Trophoblast cell (in vitro differentiated cells and primary cell): ENCODE results near the gene MT1H.
A peak's percentile ranks its signal among the peaks of the same experiment; 100 is the strongest.

Experiments
- DNase-seq, 2 donors: peaks; one replicate each; pipeline ENCODE4 v3.0.0-alpha.2; 2016
- H2AFZ ChIP-seq: 2 replicates; pipeline ENCODE4 v1.6.1; 2013; ENCODE audit warnings: low read length, moderate library complexity, mild to moderate bottlenecking; ENCODE audit not compliant: insufficient read depth, poor library complexity
- H2AK5ac ChIP-seq: 2 replicates; pipeline ENCODE4 v1.6.1; 2013; ENCODE audit warnings: mild to moderate bottlenecking, low read length
- H2BK120ac ChIP-seq: 2 replicates; pipeline ENCODE4 v1.6.1; 2013; ENCODE audit warnings: low read length, mild to moderate bottlenecking, moderate library complexity; ENCODE audit not compliant: insufficient read depth, poor library complexity
- H2BK12ac ChIP-seq: 2 replicates; pipeline ENCODE4 v1.6.1; 2013; ENCODE audit warnings: mild to moderate bottlenecking, low read length, moderate library complexity
- H2BK5ac ChIP-seq: 2 replicates; pipeline ENCODE4 v1.6.1; 2013; ENCODE audit warnings: low read length, low read depth, moderate library complexity, mild to moderate bottlenecking; ENCODE audit not compliant: poor library complexity
- H3K14ac ChIP-seq: 2 replicates; pipeline ENCODE4 v1.6.1; 2013; ENCODE audit warnings: mild to moderate bottlenecking, low read length
- H3K18ac ChIP-seq: 2 replicates; pipeline ENCODE4 v1.6.1; 2013; ENCODE audit warnings: mild to moderate bottlenecking, low read length
- H3K23ac ChIP-seq: 2 replicates; pipeline ENCODE4 v1.6.1; 2013; ENCODE audit warnings: low read length
- H3K27ac ChIP-seq: 2 replicates; pipeline ENCODE4 v1.5.1; 2013; ENCODE audit warnings: low read depth, mild to moderate bottlenecking, inconsistent platforms, low read length, moderate library complexity
- H3K27me3 ChIP-seq: 2 replicates; pipeline ENCODE4 v1.6.1; 2013; ENCODE audit warnings: inconsistent platforms, mild to moderate bottlenecking, low read length, moderate library complexity; ENCODE audit not compliant: insufficient read depth
- H3K36me3 ChIP-seq, 2 experiments: 1 replicate in 1 of 2; 2 replicates in 1 of 2; pipeline ENCODE4 v1.6.1; 2013; ENCODE audit warnings: low read length in 2 of 2, mild to moderate bottlenecking in 2 of 2, moderate library complexity in 1 of 2; ENCODE audit not compliant: insufficient read depth in 2 of 2, control insufficient read depth in 1 of 2
- H3K4ac ChIP-seq: 2 replicates; pipeline ENCODE4 v1.6.1; 2013; ENCODE audit warnings: low read depth, mild to moderate bottlenecking, low read length, moderate library complexity
- H3K4me1 ChIP-seq, 2 experiments: 1 replicate in 1 of 2; 2 replicates in 1 of 2; pipeline ENCODE4 v1.6.1; 2013; ENCODE audit warnings: low read length in 2 of 2, mild to moderate bottlenecking in 2 of 2, moderate library complexity in 1 of 2; ENCODE audit not compliant: insufficient read depth in 2 of 2, control insufficient read depth in 1 of 2
- H3K4me2 ChIP-seq: 2 replicates; pipeline ENCODE4 v1.6.1; 2013; ENCODE audit warnings: inconsistent platforms, mild to moderate bottlenecking, low read length, moderate library complexity
- H3K4me3 ChIP-seq: 2 replicates; pipeline ENCODE4 v1.5.1; 2013; ENCODE audit warnings: mild to moderate bottlenecking, low read depth, low read length, inconsistent platforms
- H3K79me1 ChIP-seq: one replicate; pipeline ENCODE4 v1.6.1; 2013; ENCODE audit warnings: low read length
- H3K79me2 ChIP-seq: 2 replicates; pipeline ENCODE4 v1.6.1; 2013; ENCODE audit warnings: low read length, mild to moderate bottlenecking; ENCODE audit not compliant: control insufficient read depth, insufficient read depth, poor library complexity
- H3K9ac ChIP-seq: 2 replicates; pipeline ENCODE4 v1.6.1; 2013; ENCODE audit warnings: mild to moderate bottlenecking, low read length
- H3K9me3 ChIP-seq: 2 replicates; pipeline ENCODE4 v1.6.1; 2013; ENCODE audit warnings: low read depth, mild to moderate bottlenecking, control low read depth, inconsistent platforms, low read length; ENCODE audit not compliant: insufficient read depth
- H4K12ac ChIP-seq: 2 replicates; pipeline ENCODE4 v1.6.1; 2013; ENCODE audit warnings: low read depth, mild to moderate bottlenecking, low read length, moderate library complexity
- H4K8ac ChIP-seq: 2 replicates; pipeline ENCODE4 v1.6.1; 2013; ENCODE audit warnings: low read depth, mild to moderate bottlenecking, low read length, moderate library complexity
- H4K91ac ChIP-seq: one replicate; pipeline ENCODE4 v1.6.1; 2013; ENCODE audit warnings: low read depth, mild to moderate bottlenecking, low read length, moderate library complexity
- WGBS: extraction: QIAGEN DNeasy Blood & Tissue Kit; methylation state at CpG from one replicate; pipeline ENCODE4 v1.1.7; 2013; ENCODE audit warnings: missing lambda C conversion rate; ENCODE audit not compliant: insufficient read length, insufficient coverage; ENCODE audit errors: extremely low coverage; 5-methylcytosine and 5-hydroxymethylcytosine counted together

The MT1H gene

DNA sequence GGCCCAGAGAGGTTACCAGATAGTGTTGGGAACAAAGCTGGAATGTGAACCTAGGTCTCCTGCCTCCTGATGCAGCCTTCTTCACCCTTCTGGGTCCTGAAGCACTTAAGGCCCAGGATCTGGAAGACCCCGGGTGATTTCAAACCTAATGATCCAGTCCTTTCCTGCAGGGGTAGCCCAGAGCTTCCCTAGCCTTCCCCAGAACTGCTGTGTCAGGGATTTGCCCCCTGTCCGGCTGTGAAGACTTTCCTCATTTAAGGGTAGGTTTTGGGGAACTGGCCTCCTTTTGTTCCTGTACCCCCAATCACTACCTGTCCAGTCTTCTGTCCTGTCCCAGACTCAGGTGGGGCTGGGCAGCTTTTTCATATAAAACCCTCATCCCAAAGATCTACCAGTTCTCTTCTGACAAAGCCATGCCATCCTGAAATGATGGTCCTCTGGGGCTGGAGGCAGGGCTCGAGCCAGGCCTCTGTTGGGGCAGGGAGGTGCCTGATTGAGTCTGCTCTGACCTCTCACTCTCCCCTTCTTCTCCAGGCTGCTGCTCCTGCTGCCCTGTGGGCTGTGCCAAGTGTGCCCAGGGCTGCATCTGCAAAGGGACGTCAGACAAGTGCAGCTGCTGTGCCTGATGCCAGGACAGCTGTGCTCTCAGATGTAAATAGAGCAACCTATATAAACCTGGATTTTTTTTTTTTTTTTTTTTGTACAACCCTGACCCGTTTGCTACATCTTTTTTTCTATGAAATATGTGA lies 14.0 kb downstream of the MT1H start:
- no peaks in the 10 kb centered on the region for H3K36me3 ChIP-seq
- no peak overlapping the region for H3K4me3 ChIP-seq
- no peak overlapping the region for H2BK5ac ChIP-seq
- H3K23ac ChIP-seq, result no peak overlapping the region
- no peaks in the 10 kb centered on the region for H3K27me3 ChIP-seq
- H3K14ac ChIP-seq, result no peak overlapping the region
- no peak overlapping the region for H3K27ac ChIP-seq
- no peak overlapping the region for H4K91ac ChIP-seq
- H3K18ac ChIP-seq, result no peak overlapping the region
- H4K8ac ChIP-seq, result no peak overlapping the region
- no peak overlapping the region for H3K4ac ChIP-seq
- peaks cover 4 to 10% of the 10 kb centered on the region in 2 experiments for H3K4me1 ChIP-seq
- peaks cover 1% of the 10 kb centered on the region for H3K79me2 ChIP-seq
- H2BK120ac ChIP-seq, result no peak overlapping the region
- H3K9me3 ChIP-seq, result peaks cover 1% of the 10 kb centered on the region
- no peak overlapping the region for H4K12ac ChIP-seq
- peaks cover 8% of the 10 kb centered on the region for H3K79me1 ChIP-seq
- no peak overlapping the region for H2AK5ac ChIP-seq
- DNase-seq, result no peak
- H3K4me2 ChIP-seq, result no peak overlapping the region
- H3K9ac ChIP-seq, result no peak overlapping the region
- H2AFZ ChIP-seq, result peak overlapping the region; percentile 30
- no CpG with 5 or more reads among the region's 5 CpGs for WGBS
- H2BK12ac ChIP-seq, result no peak overlapping the region

DNA sequence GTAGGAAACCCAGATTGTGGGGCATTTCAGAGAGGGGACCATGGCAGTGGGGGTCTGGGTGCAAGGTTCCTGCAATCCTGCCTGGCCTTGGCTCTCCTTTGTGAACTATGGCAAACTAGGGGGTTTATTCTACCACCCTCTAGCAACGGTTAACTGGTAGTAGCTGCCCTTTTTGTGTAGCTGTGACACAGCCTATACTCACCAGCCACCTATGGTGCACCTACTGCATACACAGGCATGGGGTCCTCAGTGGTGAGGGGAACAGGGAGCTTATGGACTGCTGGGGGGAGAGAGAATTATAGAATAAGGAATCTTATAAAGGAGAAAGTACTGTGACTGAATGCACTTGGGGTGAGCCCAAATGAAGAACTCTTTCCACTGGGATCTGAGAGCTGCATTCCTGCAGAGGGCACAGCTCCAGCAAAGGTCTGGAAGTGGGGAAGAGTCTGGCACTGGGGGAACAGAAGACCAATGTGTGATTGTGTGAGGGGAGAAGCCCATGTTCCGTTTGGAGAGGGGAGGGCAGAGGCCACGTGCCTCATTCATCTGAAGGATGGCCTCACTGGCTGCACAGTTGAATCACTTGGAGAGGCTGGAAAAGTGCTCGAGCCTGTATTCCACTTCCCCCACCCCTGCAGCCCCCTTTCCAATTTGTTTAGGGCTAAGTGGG lies 14.8 kb downstream of the MT1H start:
- Histone ChIP-seq H2BK12ac (no peak overlapping the region), H3K23ac (no peak overlapping the region), H3K9me3 (peaks cover 1% of the 10 kb centered on the region), H2BK5ac (no peak overlapping the region), H3K79me2 (peaks cover 1% of the 10 kb centered on the region), H3K4me1 (peaks cover 4 to 10% of the 10 kb centered on the region in 2 experiments), H2AK5ac (no peak overlapping the region), H4K12ac (no peak overlapping the region), H3K79me1 (peaks cover 8% of the 10 kb centered on the region), H3K36me3 (no peaks in the 10 kb centered on the region), H3K27me3 (no peaks in the 10 kb centered on the region), H3K14ac (no peak overlapping the region), H2AFZ (no peak overlapping the region), H3K4me2 (no peak overlapping the region), H3K27ac (no peak overlapping the region), H3K18ac (no peak overlapping the region), H3K4ac (no peak overlapping the region), H4K8ac (no peak overlapping the region), H3K9ac (no peak overlapping the region), H2BK120ac (no peak overlapping the region), H3K4me3 (no peak overlapping the region), H4K91ac (no peak overlapping the region)
- WGBS, result no CpG with 5 or more reads among the region's 4 CpGs
- DNase-seq, result no peak

DNA sequence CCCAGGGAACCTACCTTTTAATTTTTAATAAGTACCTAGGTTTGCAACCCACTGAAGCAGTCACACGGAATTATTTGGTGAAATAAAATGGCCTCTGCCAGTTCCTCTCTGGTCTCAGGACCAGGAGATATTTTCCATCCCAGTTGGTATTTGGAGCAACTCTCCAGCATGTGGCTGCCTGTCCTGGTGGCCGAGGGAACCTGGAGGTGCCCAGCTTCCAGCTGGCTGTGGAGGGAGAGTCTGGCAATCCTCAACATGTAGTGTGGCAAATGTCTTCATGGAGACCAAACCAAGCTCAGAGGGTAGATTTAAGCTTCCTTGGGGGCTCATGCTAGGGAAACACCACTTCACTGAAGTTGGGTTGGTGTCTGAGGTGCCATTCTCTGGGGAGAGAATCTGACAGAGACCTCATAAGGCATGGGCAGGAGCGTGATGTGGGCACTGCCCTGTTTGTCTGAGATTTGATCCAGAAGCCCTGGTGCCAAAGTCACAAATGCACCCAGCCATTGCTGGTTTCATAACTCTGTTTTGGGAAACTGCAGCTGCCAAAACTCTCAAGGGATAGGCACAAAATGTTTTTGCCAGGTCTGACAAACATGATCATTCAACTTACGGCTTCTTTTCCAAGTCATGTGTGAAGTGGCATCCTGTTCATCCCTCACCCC lies 15.4 kb downstream of the MT1H start:
- Histone ChIP-seq H3K36me3 (no peaks in the 10 kb centered on the region), H3K27ac (no peak overlapping the region), H3K27me3 (no peaks in the 10 kb centered on the region), H3K4ac (no peak overlapping the region), H3K14ac (no peak overlapping the region), H3K18ac (no peak overlapping the region), H4K91ac (no peak overlapping the region), H2BK120ac (no peak overlapping the region), H4K12ac (no peak overlapping the region), H4K8ac (no peak overlapping the region), H3K9ac (no peak overlapping the region), H3K79me1 (peaks cover 8% of the 10 kb centered on the region), H3K4me1 (peaks cover 4 to 10% of the 10 kb centered on the region in 2 experiments), H3K79me2 (peaks cover 1% of the 10 kb centered on the region), H3K23ac (no peak overlapping the region), H3K9me3 (peaks cover 4% of the 10 kb centered on the region), H3K4me2 (no peak overlapping the region), H2AFZ (no peak overlapping the region), H2BK12ac (no peak overlapping the region), H2BK5ac (no peak overlapping the region), H3K4me3 (no peak overlapping the region), H2AK5ac (no peak overlapping the region)
- DNase-seq, result no peak
- no CpG with 5 or more reads among the region's 4 CpGs for WGBS

- Histone ChIP-seq H2BK120ac (no peak overlapping the region), H3K36me3 (no peaks in the 10 kb centered on the region), H3K4me2 (no peak overlapping the region), H3K79me2 (peaks cover 1% of the 10 kb centered on the region), H3K4ac (no peak overlapping the region), H2BK5ac (no peak overlapping the region), H4K91ac (no peak overlapping the region), H2BK12ac (no peak overlapping the region), H4K8ac (no peak overlapping the region), H2AFZ (no peak overlapping the region), H3K27me3 (no peaks in the 10 kb centered on the region), H3K18ac (no peak overlapping the region), H3K9me3 (peaks cover 6% of the 10 kb centered on the region), H2AK5ac (no peak overlapping the region), H3K79me1 (peaks cover 8% of the 10 kb centered on the region), H3K4me1 (peaks cover 6 to 10% of the 10 kb centered on the region in 2 experiments), H3K23ac (no peak overlapping the region), H3K4me3 (no peak overlapping the region), H3K9ac (no peak overlapping the region), H3K27ac (no peak overlapping the region), H4K12ac (no peak overlapping the region), H3K14ac (no peak overlapping the region)
- WGBS, result no CpG with 5 or more reads among the region's 7 CpGs
- no peak for DNase-seq
These were observed 17.1 kb downstream of the MT1H start for GRCh38 chr16:56686758-56687157.
